Neural progenitor cell (in vitro differentiated cells): ENCODE measurements around the gene LCTL. TPM values are rescaled to one million over a fixed set of nuclear protein-coding genes. Genes with fewer than 3 reads are reported as not detected.

ENCODE experiments used
- DNase-seq: peaks from one replicate; pipeline ENCODE4 v3.0.0-alpha.2; 2016; ENCODE audit warnings: low spot score
- H2AFZ ChIP-seq: fragments of 200-600 bp; sonication (generic); replicated peaks from 2 replicates; pipeline ENCODE4 v1.6.1; 2016; ENCODE audit warnings: antibody characterized with exemption
- H3F3A ChIP-seq: fragments of 200-600 bp; sonication (generic); 2 replicates; pipeline ENCODE4 v1.6.1; 2016; ENCODE audit warnings: antibody characterized with exemption, low read depth
- H3K27ac ChIP-seq: fragments of 200-600 bp; sonication (generic); 2 replicates; pipeline ENCODE4 v1.5.1; 2016; ENCODE audit warnings: mild to moderate bottlenecking
- H3K27me3 ChIP-seq: fragments of 200-600 bp; sonication (generic); 2 replicates; pipeline ENCODE4 v1.6.1; 2016; ENCODE audit warnings: mild to moderate bottlenecking, moderate library complexity
- H3K36me3 ChIP-seq: fragments of 200-600 bp; sonication (generic); 2 replicates; pipeline ENCODE4 v1.5.1; 2016
- H3K4me1 ChIP-seq: fragments of 200-600 bp; sonication (generic); 2 replicates; pipeline ENCODE4 v1.6.1; 2016; ENCODE audit warnings: mixed run types
- H3K4me2 ChIP-seq: fragments of 200-600 bp; sonication (generic); 2 replicates; pipeline ENCODE4 v1.6.1; 2016
- H3K4me3 ChIP-seq: fragments of 200-600 bp; sonication (generic); 2 replicates; pipeline ENCODE4 v1.5.1; 2016
- H3K79me2 ChIP-seq: fragments of 200-600 bp; sonication (generic); 2 replicates; pipeline ENCODE4 v1.6.1; 2016; ENCODE audit warnings: low read depth
- H3K9ac ChIP-seq: fragments of 200-600 bp; sonication (generic); 2 replicates; pipeline ENCODE4 v1.6.1; 2016
- H3K9me3 ChIP-seq: fragments of 200-600 bp; sonication (generic); 2 replicates; pipeline ENCODE4 v1.5.1; 2016; ENCODE audit warnings: low read depth
- H4K20me1 ChIP-seq: fragments of 200-600 bp; sonication (generic); 2 replicates; pipeline ENCODE4 v1.6.1; 2016; ENCODE audit warnings: low read depth
- H3K27ac Mint-ChIP-seq: 3 replicates; pipeline ENCODE4 v1.8.0; 2021; ENCODE audit warnings: mixed read lengths
- H3K27me3 Mint-ChIP-seq: 2 replicates; pipeline ENCODE4 v1.8.0; 2022; ENCODE audit warnings: low read depth, mild to moderate bottlenecking, inconsistent platforms, moderate library complexity, mixed read lengths; ENCODE audit not compliant: insufficient read depth
- H3K36me3 Mint-ChIP-seq: 3 replicates; pipeline ENCODE4 v1.8.0; 2021; ENCODE audit warnings: mixed read lengths
- H3K4me1 Mint-ChIP-seq: 3 replicates; pipeline ENCODE4 v1.8.0; 2021; ENCODE audit warnings: mixed read lengths
- H3K4me3 Mint-ChIP-seq: 3 replicates; pipeline ENCODE4 v1.8.0; 2021; ENCODE audit warnings: mild to moderate bottlenecking, moderate library complexity, mixed read lengths
- H3K9me3 Mint-ChIP-seq: 3 replicates; pipeline ENCODE4 v1.8.0; 2020; ENCODE audit warnings: mixed read lengths
- EZH2 ChIP-seq: fragments of 200-600 bp; sonication (generic); IDR thresholded peaks from 2 replicates; pipeline ENCODE4 v1.6.1; 2017; ENCODE audit warnings: antibody characterized with exemption, mild to moderate bottlenecking, moderate library complexity
- EZH2phosphoT487 ChIP-seq: fragments of 200-600 bp; sonication (generic); IDR thresholded peaks from 2 replicates; pipeline ENCODE4 v1.6.1; 2017; ENCODE audit warnings: antibody characterized with exemption
- total RNA-seq: library from RNA; depleted of rRNA; stranded (reverse); fragments of >200 nt; gene quantifications from 2 replicates; pipeline ENCODE4 v1.2.3, GENCODE V29; 2015; ENCODE audit warnings: low replicate concordance
- TF ChIP-seq, protein P1 (sequence below): fragments of 200-600 bp; sonication (generic); IDR thresholded peaks from 2 replicates; pipeline ENCODE4 v1.5.1; 2017; ENCODE audit warnings: antibody characterized with exemption, mild to moderate bottlenecking

LCTL gene
- total RNA-seq, 1 donor from 2014 or later, result 19.2 TPM

DNA sequence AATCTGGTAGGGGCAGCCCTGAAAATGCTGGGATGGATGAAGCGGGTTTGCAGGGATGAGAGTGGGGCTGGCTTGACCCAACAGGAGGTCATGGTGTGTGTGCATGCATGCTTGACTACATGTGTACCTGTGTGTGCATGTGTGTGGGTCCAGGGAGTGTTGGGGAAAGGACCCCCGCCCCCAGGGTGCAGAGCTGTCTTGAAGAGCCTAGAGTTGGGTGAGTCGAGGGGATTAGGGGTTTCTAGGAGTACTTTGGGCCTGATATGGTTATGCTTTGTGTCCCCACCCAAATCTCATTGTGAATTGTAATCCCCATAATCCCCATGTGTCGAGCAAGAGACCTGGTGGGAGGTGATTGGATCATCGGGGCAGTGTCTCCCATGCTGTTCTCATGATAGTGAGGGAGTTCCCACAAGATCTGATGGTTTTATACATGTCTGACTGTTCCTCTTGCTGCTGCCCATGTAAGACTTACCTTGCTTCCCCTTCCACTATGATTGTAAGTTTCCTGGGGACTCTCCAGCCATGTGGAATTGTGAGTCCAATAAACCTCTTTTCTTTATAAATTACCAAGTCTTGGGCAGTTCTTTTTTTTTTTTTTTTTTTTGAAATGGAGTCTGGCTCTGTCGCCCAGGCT lies 5.2 kb upstream of the LCTL start:
- Histone ChIP-seq H3K27me3 (no peaks in the 10 kb centered on the region), H3K79me2 (no peaks in the 10 kb centered on the region), H3K4me1 (peaks cover 6% of the 10 kb centered on the region), H3K9me3 (no peaks in the 10 kb centered on the region), H3F3A (peaks cover 9% of the 10 kb centered on the region), H4K20me1 (no peaks in the 10 kb centered on the region), H3K4me2 (no peak overlapping the region), H2AFZ (no peak overlapping the region), H3K27ac (no peak overlapping the region), H3K4me3 (no peak overlapping the region), H3K9ac (no peak overlapping the region), H3K36me3 (no peaks in the 10 kb centered on the region)
- Mint-ChIP-seq H3K36me3 (no peaks in the 10 kb centered on the region), H3K4me3 (no peak overlapping the region), H3K9me3 (no peaks in the 10 kb centered on the region), H3K27me3 (peaks cover 4% of the 10 kb centered on the region), H3K4me1 (peaks cover 40% of the 10 kb centered on the region), H3K27ac (peak overlapping the region; percentile 48)
- no peak for TF ChIP-seq EZH2
- TF ChIP-seq EZH2phosphoT487, result no peak
- TF ChIP-seq, protein P1, sequence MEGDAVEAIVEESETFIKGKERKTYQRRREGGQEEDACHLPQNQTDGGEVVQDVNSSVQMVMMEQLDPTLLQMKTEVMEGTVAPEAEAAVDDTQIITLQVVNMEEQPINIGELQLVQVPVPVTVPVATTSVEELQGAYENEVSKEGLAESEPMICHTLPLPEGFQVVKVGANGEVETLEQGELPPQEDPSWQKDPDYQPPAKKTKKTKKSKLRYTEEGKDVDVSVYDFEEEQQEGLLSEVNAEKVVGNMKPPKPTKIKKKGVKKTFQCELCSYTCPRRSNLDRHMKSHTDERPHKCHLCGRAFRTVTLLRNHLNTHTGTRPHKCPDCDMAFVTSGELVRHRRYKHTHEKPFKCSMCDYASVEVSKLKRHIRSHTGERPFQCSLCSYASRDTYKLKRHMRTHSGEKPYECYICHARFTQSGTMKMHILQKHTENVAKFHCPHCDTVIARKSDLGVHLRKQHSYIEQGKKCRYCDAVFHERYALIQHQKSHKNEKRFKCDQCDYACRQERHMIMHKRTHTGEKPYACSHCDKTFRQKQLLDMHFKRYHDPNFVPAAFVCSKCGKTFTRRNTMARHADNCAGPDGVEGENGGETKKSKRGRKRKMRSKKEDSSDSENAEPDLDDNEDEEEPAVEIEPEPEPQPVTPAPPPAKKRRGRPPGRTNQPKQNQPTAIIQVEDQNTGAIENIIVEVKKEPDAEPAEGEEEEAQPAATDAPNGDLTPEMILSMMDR, result no peak
- DNase-seq, result no peak

DNA sequence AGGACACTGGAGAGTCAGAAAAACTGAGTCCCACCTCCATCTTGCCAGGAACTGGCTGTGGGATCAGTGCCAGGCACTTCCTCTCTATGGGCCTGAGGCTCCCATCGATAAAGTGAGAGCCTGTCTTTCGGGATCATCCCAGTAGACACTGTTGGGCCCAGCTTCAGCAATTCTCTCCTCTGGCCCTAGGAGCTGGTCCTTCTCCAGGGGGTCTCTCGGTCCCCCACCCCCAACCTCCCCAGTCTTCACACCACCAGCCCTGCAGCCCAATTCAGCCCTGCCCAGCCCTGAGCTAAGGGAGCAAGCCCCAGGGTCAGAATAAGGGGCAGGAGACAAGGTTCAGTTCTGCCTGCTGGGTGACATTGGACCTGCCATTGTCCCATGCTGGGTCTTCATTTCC lies 4.5 kb upstream of the LCTL start:
- no peak for TF ChIP-seq EZH2
- no peak for TF ChIP-seq EZH2phosphoT487
- TF ChIP-seq, protein P1, result no peak
- Mint-ChIP-seq H3K36me3 (no peaks in the 10 kb centered on the region), H3K9me3 (no peaks in the 10 kb centered on the region), H3K27me3 (peaks cover 4% of the 10 kb centered on the region), H3K4me3 (no peak overlapping the region), H3K27ac (no peak overlapping the region), H3K4me1 (peaks cover 45% of the 10 kb centered on the region)
- no peak overlapping the region for H3K4me2 ChIP-seq
- no peaks in the 10 kb centered on the region for H4K20me1 ChIP-seq
- no peaks in the 10 kb centered on the region for H3K79me2 ChIP-seq
- H3F3A ChIP-seq, result peaks cover 9% of the 10 kb centered on the region
- no peak overlapping the region for H3K4me3 ChIP-seq
- peaks cover 11% of the 10 kb centered on the region for H3K4me1 ChIP-seq
- no peak overlapping the region for H3K9ac ChIP-seq
- no peak overlapping the region for H2AFZ ChIP-seq
- no peaks in the 10 kb centered on the region for H3K36me3 ChIP-seq
- no peaks in the 10 kb centered on the region for H3K9me3 ChIP-seq
- no peak overlapping the region for H3K27ac ChIP-seq
- no peak for DNase-seq
- no peaks in the 10 kb centered on the region for H3K27me3 ChIP-seq

DNA sequence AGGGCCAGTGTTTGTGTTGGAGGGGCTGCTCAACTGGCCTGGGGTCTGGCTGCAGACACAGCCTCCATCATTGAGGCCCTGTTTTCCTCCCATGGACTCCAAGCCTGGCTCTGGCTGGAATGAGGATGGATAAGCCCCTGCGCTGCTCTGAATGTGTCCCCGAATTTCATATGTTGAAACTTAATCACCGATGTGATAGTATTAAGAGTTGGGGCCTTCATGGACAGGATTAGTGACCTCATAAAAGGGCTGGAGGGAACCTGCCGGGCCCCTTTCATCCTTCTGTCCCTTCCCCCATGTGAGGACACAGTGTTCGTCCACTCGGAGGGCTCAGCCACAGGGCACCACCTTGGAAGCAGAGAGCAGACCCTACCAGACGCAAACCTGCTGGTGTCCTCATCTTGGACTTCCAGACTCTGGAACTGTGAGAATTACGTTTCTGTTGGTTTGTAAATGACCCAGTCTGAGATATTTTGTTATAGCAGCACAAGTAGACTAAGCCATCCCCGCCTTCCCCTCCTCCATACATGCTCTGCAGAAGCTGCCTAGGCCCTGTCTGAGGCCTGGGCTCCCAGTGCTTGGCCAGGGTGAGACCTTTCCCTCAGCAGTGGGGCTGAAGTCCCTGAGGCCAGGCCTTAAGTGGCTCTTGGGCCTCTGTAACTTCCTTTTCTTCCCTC lies 3.8 kb upstream of the LCTL start:
- no peaks in the 10 kb centered on the region for H3K79me2 ChIP-seq
- TF ChIP-seq, protein P1, result no peak
- TF ChIP-seq EZH2 (no peak), EZH2phosphoT487 (no peak)
- H3K9me3 ChIP-seq, result no peaks in the 10 kb centered on the region
- peaks cover 51% of the 10 kb centered on the region for H3K4me1 Mint-ChIP-seq
- H2AFZ ChIP-seq, result no peak overlapping the region
- H3K36me3 Mint-ChIP-seq, result no peaks in the 10 kb centered on the region
- H3K4me2 ChIP-seq, result no peak overlapping the region
- H3F3A ChIP-seq, result peaks cover 9% of the 10 kb centered on the region
- H3K4me3 ChIP-seq, result no peak overlapping the region
- DNase-seq, result no peak
- H3K27ac Mint-ChIP-seq, result peak overlapping the region; percentile 86
- no peaks in the 10 kb centered on the region for H3K27me3 ChIP-seq
- no peaks in the 10 kb centered on the region for H3K36me3 ChIP-seq
- peaks cover 18% of the 10 kb centered on the region for H3K4me1 ChIP-seq
- no peak overlapping the region for H3K27ac ChIP-seq
- H3K9me3 Mint-ChIP-seq, result no peaks in the 10 kb centered on the region
- H3K4me3 Mint-ChIP-seq, result no peak overlapping the region
- H3K9ac ChIP-seq, result no peak overlapping the region
- no peaks in the 10 kb centered on the region for H4K20me1 ChIP-seq
- peaks cover 4% of the 10 kb centered on the region for H3K27me3 Mint-ChIP-seq
